Superior temporal gyrus (tissue), 1 donor: Measurements from ENCODE around the gene MFAP4.

Experiments used
- DNase-seq: peaks from one replicate; pipeline ENCODE4 v3.0.0-alpha.2; 2016; ENCODE audit errors: extremely low spot score

The MFAP4 gene

DNA sequence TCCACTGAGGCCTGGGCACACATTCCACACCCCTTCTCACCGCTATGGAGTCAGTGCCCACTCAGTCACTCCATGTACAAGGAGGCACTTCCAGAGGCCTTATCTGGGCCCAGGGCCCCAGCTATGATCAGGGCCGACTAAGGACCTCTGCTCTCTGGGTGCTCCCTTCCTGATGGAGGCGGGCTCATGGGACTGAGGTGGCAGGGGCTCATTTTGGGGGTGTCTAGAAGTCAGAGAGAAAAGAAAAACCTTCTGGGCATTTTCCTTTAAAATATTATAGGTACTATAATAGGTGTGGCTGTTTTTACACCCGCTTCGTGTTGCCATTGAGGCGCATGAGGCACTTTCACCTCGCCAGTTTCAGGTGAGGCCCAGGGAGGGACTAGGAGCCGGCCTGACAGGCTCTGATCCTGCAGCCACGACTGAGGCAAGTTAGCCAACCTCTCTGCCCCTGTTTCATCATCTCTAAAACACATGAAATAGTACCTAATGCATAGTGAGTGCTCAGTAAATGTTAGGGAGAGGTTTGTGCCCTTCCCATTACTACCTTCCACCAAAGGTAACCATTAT, 38.8 kb downstream of the MFAP4 start:
- no peak for DNase-seq

DNA sequence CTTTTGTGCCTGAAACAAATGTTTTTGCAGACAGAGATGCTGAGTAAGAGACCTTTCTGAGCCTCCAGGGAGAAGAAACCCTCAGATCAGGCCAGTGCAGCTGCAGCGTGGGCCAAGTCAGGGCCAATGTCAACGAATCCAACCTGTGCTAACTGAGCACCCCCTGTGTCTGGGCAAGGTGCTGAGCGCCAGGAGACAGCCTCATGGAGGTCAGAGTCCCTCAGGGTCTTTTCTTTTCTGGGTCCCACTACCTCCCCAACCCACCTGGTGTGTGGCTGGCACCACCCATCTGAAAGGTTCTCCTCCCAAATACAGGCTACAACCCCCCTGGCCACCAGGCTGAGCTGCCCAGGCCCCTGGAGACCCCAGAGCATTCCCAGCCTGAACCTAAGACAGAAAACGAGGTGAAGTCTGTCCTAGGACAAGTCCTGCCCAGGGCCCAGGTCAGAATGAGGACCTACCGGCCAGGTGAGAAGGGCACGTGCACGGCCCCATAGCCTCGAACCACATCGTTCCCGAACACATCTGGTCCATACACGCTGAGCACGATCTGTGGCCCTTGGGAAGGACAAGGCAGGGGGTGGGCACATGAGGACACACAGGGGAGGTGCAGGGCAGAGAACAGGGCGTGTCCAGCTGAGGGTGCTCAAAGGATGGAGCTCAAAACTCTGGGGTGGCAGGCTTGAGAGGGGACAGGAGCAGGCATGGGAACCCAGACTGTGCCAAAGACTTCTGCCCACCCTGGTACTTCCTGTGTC, 39.5 kb downstream of the MFAP4 start:
- DNase-seq, result no peak

- no peak for DNase-seq
Measured at GRCh38 chr17:19346351-19347255, 40.4 kb downstream of the MFAP4 start.

DNA sequence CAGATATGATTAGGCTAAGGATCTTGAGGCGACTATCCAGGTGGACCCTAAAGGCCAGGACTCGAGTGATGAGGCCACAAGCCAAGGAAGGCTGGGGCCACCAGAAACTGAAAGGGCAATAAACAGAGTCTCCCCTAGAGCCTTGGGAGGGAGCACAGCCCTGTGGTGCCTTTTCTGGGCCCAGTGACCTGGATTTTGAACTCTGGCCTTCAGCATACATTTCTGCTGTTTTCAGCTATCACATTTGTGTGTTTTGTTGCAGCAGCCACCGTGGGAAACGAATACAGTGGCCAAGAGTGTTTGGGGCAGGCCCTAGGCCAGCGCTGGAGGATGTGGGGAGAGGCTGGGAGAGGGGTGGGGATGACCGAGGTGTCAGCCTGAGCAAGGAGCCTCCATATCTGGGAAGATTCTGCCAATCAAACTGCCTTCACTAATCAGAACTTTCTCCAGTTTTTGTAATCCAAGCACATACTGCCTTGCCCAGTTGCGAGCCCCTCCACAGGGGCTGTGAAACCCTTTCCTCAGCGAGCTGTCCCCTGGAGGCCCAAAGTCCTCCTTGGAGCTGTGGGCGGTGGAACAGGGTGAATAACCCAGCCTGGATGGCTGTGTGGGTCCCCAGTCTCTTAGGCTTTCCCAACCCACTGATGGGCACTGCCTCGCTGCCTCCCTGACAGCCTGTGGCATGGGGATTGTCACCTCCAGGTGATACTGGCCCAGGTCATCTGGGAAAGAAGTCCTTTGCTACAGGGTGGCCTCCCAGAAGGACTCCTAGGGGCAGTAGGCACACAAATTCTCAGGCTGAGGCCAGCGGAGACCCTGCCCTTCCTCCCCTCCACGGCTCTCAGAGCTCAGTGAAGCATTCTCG, 41.3 kb downstream of the MFAP4 start:
- DNase-seq, result no peak

- no peak for DNase-seq
Measured at GRCh38 chr17:19345067-19345460, 41.9 kb downstream of the MFAP4 start.

DNA sequence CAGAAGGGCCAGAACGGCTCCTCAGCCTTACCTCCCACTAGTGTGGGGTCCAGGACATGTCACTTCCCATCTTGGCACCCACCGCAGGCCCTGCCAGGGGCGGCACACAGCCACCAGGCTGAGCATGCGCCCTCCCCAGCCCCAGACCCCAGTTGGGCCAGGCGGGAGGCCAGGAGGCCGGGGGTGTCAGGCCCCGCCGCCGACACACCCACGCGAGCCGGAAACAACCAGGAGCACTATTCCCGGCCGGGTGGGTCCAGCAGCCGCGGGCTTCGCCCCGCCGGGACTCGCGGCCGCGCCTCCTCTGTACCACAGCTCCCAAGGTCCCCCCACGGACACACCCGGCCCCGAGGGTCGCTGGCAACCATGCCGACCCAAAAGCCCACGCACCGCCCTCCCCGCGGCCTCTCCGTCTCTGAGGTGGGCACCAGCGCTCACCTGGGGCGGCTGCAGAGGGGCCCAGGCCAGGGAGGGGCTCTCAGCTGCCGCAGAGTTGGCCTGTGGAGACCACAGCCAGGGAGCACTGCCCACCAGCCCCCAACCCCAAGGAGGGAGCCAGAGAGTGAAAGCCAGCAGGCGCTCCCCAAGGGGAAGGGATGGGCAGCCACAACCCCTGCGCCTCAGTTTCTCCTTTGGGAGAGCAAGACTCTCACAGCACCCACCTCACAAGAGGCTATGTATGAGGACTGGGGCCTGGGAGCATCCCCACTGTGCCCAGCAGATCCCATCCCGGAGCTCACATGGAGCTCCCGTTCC, 42.5 kb downstream of the MFAP4 start:
- DNase-seq, result no peak

- no peak for DNase-seq
Measured at GRCh38 chr17:19343671-19344151, 43.3 kb downstream of the MFAP4 start.

- DNase-seq, result no peak
Measured at GRCh38 chr17:19343256-19343630, 43.7 kb downstream of the MFAP4 start.

DNA sequence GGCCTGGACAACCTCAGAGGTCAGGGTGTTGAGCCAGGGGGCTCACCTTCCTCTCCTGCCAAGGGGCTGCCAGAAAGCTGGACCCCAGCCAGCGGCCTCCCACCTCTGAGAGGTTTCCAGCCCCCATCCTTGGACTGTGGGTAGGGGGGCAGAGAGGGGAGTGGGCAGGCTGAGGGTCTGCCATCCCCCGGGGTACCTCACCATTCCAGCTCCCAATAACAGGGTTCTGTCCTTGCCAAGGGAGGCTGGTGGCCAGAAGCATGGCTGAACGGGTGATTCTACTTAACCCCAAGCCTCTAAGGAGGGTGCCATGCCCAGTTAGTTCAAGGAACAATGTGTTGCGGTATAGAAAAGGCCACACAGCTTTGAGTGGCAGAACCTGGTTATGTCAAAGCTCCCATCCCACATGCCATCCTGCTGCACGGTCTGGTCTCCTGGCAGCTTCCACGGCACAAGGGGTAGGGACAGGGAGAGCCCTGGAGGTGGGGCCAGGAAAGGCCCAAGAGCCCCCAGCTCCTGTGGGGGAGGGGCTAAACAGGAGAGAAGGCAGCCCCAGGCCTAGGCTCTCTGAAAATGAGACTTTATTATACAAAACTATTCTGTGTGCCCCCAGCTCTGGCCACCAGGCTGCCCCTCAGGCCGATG, 44.3 kb downstream of the MFAP4 start:
- DNase-seq, result no peak

- no peak for DNase-seq
Measured at GRCh38 chr17:19341641-19342610, 45.1 kb downstream of the MFAP4 start.

- DNase-seq, result no peak
Measured at GRCh38 chr17:19341211-19341631, 45.8 kb downstream of the MFAP4 start.

- no peak for DNase-seq
Measured at GRCh38 chr17:19339341-19339815, 47.6 kb downstream of the MFAP4 start.

DNA sequence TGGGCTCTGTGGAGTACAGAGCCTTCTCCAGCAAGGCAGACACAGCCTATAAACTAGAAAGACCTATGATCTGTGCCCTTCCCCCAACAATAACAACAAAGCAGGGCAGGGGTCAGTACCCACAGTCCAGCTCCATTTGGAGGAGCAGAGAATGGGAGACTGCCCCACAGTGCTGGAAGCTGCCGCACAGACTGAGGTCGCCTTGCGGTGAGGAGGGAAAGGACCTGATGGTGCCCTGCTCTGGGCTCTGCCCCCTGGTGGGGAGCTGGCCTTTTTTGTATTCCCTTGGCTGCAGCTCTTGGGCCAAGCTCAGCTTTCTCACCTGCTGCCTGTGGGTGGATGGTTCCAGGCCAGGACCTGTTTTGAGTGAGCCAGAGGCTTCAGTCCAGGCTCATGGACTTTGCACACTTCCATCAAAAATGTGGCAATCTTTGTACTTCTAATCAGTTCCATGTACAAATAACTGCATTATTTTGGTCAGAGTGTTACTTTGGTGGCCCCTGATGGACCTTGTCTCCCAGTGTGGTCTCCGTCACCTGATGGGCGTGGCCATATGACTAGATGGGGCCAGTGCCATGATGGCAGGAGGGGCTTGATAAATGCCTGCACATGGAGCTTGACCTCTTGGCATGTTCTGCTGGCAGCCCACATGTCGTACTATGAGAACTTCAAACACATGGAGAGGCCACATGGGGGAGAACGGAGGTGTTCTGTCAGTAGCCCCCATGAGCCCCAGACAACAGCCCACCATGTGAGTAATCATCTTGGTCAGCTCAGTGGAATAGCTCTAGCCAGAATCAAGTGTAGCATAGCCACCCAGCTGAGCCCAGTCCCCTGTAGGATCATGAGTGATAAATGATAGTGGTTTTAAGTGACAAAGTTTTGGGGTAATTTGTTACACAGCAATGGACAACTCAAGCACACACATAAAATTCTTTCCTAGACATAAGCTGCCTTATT, 48.7 kb downstream of the MFAP4 start:
- DNase-seq, result no peak

DNA sequence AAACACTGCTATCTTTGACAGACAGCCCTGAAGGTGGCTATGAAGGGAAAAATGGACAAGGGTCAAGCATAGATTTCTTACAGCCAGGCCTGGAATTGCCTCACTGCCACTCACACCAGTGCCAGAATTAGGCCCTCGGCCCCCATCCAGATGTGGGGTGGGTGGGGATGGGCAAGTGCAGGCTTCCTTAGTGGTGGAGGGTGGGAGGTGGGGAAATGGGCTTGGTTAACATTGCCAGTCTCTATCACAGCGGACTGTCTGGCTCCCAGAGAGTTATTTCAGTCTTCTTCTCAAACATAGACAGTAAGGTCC, 49.3 kb downstream of the MFAP4 start:
- no peak for DNase-seq

DNA sequence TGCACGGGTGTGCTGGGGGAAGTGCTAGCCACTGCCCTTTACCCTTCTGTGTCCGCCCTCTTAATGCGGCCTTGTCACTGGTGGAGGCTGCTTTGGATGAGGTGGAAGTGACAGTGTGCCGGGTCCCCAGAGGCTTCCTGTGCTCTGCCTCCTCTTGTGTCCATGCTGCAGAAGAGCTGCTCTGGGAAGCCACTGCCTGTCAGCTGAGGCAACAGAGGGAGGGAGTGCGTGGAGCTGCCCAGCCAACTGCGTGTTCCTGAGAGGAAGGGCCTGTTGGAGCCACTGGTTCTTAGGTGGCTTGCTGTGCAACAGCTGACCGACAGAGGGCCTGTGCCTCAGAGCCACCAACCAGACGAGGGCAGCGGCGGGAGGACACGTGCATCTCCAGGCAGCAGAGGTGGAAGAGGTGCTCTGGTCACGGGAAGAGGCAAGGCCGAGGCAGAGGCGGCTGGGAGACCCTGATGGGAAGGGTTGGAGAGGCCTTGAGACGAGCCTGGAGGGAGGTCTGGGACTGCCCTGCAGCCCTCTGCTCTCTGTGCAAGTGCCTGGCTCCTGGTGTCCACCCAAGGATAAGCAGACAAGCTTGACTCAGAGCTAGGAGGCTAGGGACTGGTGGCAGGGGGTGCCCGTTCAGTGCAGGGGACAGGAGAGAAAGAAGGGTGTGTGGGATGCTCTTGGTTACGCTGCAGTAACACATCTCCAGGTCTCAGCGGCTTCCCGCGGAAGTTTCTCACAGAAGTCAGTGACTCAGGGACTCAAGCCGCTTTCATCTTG, 49.9 kb downstream of the MFAP4 start:
- peak; percentile 72 for DNase-seq

GRCh38 chr17:19335951-19336631, 50.9 kb downstream of the MFAP4 start:
- no peak for DNase-seq

DNA sequence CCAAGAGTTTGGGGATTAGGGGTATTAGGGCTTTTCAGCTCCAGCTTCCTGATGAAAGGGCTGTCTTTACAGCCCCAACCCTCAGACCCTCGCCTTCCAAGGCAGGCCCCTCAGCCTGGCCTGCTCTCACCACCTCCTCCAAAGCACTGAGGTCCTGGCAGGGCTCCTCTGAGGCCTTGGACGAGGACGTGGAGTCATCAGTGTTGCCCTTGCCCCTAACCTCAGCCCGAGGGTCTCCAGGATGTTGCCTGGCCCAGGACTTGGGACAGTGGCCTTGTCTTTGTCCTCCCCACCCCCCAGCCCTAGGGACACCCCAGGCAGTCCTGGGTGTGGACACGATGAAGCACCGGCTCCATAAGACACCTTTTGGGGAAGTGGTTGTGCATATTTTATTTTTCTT, 52.7 kb downstream of the MFAP4 start:
- DNase-seq, result no peak
